Progenitor cell of endocrine pancreas (in vitro differentiated cells): Measurements from ENCODE around the gene PIK3R6. TPM values are rescaled to one million over a fixed set of nuclear protein-coding genes. Genes with fewer than 3 reads are reported as not detected.
A peak's percentile ranks its signal among the peaks of the same experiment; 100 is the strongest.

Source experiments
- DNase-seq: peaks from one replicate; pipeline ENCODE4 v3.0.0; 2021; ENCODE audit warnings: low spot score; ENCODE audit not compliant: unreplicated experiment
- H3K27ac Mint-ChIP-seq: 2 replicates; pipeline ENCODE4 v1.8.0; 2021; ENCODE audit warnings: mild to moderate bottlenecking, moderate library complexity, mixed read lengths
- H3K27me3 Mint-ChIP-seq: 2 replicates; pipeline ENCODE4 v1.8.0; 2021; ENCODE audit warnings: mixed read lengths
- H3K36me3 Mint-ChIP-seq: 2 replicates; pipeline ENCODE4 v1.8.0; 2022; ENCODE audit warnings: mixed read lengths; ENCODE audit not compliant: insufficient read depth
- H3K4me1 Mint-ChIP-seq: 2 replicates; pipeline ENCODE4 v1.8.0; 2021; ENCODE audit warnings: low read depth, mixed read lengths
- H3K4me3 Mint-ChIP-seq: 2 replicates; pipeline ENCODE4 v1.8.0; 2021; ENCODE audit warnings: low read depth, mild to moderate bottlenecking, moderate library complexity, mixed read lengths
- H3K9me3 Mint-ChIP-seq: 2 replicates; pipeline ENCODE4 v1.8.0; 2021; ENCODE audit warnings: low read depth, mixed read lengths
- total RNA-seq: library from RNA; stranded (reverse); gene quantifications from 2 replicates; pipeline ENCODE4 v1.2.1, GENCODE V29; 2021
- TF ChIP-seq, protein P1 (sequence below): fragments of 200-600 bp; sonication (generic); IDR thresholded peaks from one replicate; pipeline ENCODE4 v1.5.0; 2021; ENCODE audit warnings: antibody characterized with exemption, mild to moderate bottlenecking; ENCODE audit not compliant: unreplicated experiment

The PIK3R6 gene
- total RNA-seq, 1 donor from 2014 or later: 0.07 TPM

DNA sequence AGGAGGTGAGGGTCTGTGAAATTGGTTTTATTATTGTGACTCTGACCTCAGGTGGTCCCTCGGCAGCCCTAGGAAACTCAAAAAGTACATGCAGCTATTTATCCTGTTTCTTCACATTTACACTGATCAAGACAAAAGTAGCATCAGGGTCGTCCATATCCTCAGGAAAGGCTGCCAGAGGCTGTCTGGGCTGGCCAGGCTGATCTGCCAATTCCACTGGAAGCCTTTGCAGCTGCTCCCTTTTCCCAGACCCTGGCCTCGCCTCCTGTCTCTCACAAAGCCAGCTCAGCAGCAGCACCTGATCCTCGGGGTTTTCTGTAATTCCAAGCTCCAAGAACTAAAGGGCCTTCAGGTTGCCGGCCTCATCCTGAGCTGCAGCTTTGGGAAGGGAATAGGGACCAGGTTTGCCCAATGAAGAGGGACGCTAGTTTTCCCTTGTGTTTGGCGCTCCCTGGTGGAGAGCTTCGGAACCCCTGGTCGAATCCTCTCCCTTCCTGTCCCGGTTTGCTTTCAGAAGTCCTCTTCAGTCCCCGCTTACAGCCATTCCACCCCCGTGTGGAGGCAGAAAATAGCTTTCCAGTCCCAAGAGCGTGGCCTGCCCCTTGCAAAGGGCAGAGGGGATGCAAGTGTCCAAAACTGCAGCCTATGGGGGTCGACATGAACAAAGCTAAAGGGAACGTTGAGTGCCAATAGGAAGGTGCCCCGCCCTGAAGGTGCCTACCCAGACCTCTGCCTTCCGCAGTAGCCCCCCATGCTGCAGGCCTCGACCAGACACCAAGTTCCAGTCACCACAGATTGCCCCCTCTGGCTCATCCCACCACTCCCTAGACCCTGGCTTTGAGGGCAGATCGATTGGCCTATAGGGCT, 81.7 kb downstream of the PIK3R6 start:
- peaks cover 9% of the 10 kb centered on the region for H3K27me3 Mint-ChIP-seq
- DNase-seq: peak; percentile 75
- H3K4me1 Mint-ChIP-seq: peaks cover 35% of the 10 kb centered on the region
- H3K36me3 Mint-ChIP-seq: no peaks in the 10 kb centered on the region
- TF ChIP-seq, protein P1, sequence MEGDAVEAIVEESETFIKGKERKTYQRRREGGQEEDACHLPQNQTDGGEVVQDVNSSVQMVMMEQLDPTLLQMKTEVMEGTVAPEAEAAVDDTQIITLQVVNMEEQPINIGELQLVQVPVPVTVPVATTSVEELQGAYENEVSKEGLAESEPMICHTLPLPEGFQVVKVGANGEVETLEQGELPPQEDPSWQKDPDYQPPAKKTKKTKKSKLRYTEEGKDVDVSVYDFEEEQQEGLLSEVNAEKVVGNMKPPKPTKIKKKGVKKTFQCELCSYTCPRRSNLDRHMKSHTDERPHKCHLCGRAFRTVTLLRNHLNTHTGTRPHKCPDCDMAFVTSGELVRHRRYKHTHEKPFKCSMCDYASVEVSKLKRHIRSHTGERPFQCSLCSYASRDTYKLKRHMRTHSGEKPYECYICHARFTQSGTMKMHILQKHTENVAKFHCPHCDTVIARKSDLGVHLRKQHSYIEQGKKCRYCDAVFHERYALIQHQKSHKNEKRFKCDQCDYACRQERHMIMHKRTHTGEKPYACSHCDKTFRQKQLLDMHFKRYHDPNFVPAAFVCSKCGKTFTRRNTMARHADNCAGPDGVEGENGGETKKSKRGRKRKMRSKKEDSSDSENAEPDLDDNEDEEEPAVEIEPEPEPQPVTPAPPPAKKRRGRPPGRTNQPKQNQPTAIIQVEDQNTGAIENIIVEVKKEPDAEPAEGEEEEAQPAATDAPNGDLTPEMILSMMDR: peak; percentile 87
- no peak overlapping the region for H3K4me3 Mint-ChIP-seq
- H3K27ac Mint-ChIP-seq: peak overlapping the region; percentile 35
- H3K9me3 Mint-ChIP-seq: peaks cover 5% of the 10 kb centered on the region

- Mint-ChIP-seq H3K36me3 (no peaks in the 10 kb centered on the region), H3K4me1 (peaks cover 4% of the 10 kb centered on the region), H3K9me3 (peaks cover 5% of the 10 kb centered on the region), H3K27ac (no peak overlapping the region), H3K4me3 (no peak overlapping the region), H3K27me3 (peaks cover 9% of the 10 kb centered on the region)
- TF ChIP-seq, protein P1: no peak
- DNase-seq: no peak
Measured at GRCh38 chr17:8782176-8782575, 85.3 kb downstream of the PIK3R6 start.

- DNase-seq: no peak
- Mint-ChIP-seq H3K4me1 (peaks cover 4% of the 10 kb centered on the region), H3K27me3 (peaks cover 7% of the 10 kb centered on the region), H3K4me3 (no peak overlapping the region), H3K9me3 (peaks cover 5% of the 10 kb centered on the region), H3K36me3 (no peaks in the 10 kb centered on the region), H3K27ac (no peak overlapping the region)
- TF ChIP-seq, protein P1: no peak
Measured at GRCh38 chr17:8781776-8782175, 85.7 kb downstream of the PIK3R6 start.

DNA sequence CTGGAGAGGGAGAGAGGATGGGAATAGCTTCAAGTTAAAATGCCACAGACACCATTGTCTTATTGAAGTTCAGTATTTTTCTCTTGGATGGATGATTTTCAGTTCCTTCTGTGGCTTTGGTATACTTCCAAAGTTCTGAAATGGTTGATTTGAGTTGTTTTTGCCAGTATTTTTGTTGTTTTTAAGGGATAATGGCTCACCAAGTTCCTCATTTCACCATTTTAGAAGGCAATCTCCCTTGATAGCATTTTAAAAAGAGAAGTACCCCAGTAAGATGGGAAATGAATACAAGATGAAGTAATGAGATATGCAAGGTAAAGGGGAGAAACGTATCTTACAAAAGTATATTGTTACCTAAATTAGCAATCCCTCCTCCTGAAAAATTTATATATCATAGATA, 90.6 kb downstream of the PIK3R6 start:
- Mint-ChIP-seq H3K36me3 (no peaks in the 10 kb centered on the region), H3K4me1 (peaks cover 3% of the 10 kb centered on the region), H3K27me3 (no peaks in the 10 kb centered on the region), H3K27ac (no peak overlapping the region), H3K9me3 (peaks cover 3% of the 10 kb centered on the region), H3K4me3 (no peak overlapping the region)
- TF ChIP-seq, protein P1: no peak
- no peak for DNase-seq

DNA sequence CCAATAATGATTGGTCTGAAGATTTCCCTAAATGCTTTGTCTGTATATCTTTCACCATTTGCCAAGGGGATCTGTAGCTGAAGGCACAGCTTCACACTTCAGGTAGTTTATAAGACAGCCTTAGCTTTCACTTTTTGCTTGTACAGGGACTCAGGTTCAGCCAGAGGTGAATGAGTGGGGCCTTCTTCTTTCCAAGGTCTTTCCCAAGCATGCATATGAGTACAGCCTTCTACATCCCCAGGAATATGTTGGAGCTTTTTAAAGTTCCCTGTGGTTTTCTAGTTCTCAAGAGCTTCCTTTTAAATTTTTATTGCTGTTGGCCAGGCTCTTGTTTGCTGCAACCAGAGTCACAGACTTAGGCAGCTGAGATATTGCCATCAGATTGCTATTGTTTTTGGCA, 91.2 kb downstream of the PIK3R6 start:
- H3K27ac Mint-ChIP-seq: no peak overlapping the region
- DNase-seq: no peak
- H3K36me3 Mint-ChIP-seq: no peaks in the 10 kb centered on the region
- H3K4me1 Mint-ChIP-seq: no peaks in the 10 kb centered on the region
- H3K9me3 Mint-ChIP-seq: peaks cover 3% of the 10 kb centered on the region
- no peak overlapping the region for H3K4me3 Mint-ChIP-seq
- H3K27me3 Mint-ChIP-seq: no peaks in the 10 kb centered on the region
- TF ChIP-seq, protein P1: no peak
